CD4-positive, CD25-positive, alpha-beta regulatory T cell (primary cell): ENCODE results near the gene GSTM2. TPM values are rescaled to one million over a fixed set of nuclear protein-coding genes. Genes with fewer than 3 reads are reported as not detected.

Experiments
- ATAC-seq, 2 donors: fragments of 150-1000 bp; cut with Tn5 transposase; one replicate each; pipeline ENCODE4 v1.10.0; 2021; ENCODE audit warnings: low read depth in 2 of 2, moderate number of reproducible peaks in 2 of 2, moderate library complexity in 1 of 2
- DNase-seq, 3 donors: peaks; one replicate each; pipeline versions ENCODE4 v3.0.0 to v3.0.0-alpha.2; 2012 to 2022; ENCODE audit warnings: mixed read lengths in 1 of 3
- H3K27ac ChIP-seq: one replicate; pipeline ENCODE4 v1.7.0; 2013; ENCODE audit warnings: mild to moderate bottlenecking, low read length; ENCODE audit not compliant: insufficient read depth, poor library complexity, severe bottlenecking
- H3K27me3 ChIP-seq: one replicate; pipeline ENCODE4 v1.7.0; 2013; ENCODE audit warnings: low read length; ENCODE audit not compliant: control insufficient read depth, insufficient read depth
- H3K36me3 ChIP-seq: one replicate; pipeline ENCODE4 v1.7.0; 2013; ENCODE audit warnings: mild to moderate bottlenecking, low read length, moderate library complexity; ENCODE audit not compliant: control insufficient read depth, insufficient read depth
- H3K4me1 ChIP-seq: 2 replicates; pipeline ENCODE4 v1.7.0; 2013; ENCODE audit warnings: mild to moderate bottlenecking, low read length; ENCODE audit not compliant: insufficient read depth, control insufficient read depth, poor library complexity, severe bottlenecking
- H3K4me3 ChIP-seq: one replicate; pipeline ENCODE4 v1.7.0; 2013; ENCODE audit warnings: low read depth, mild to moderate bottlenecking, low read length, moderate library complexity
- H3K9me3 ChIP-seq, 2 experiments: 1 replicate in 1 of 2; 2 replicates in 1 of 2; pipeline ENCODE4 v1.7.0; 2013; ENCODE audit warnings: low read length in 2 of 2, mild to moderate bottlenecking in 1 of 2, moderate library complexity in 1 of 2; ENCODE audit not compliant: control insufficient read depth in 2 of 2
- H3K27ac Mint-ChIP-seq, 3 donors: one replicate each; pipeline ENCODE4 v1.8.0; 2020 to 2022; ENCODE audit warnings: mild to moderate bottlenecking in 3 of 3, mixed read lengths in 3 of 3, moderate library complexity in 2 of 3
- H3K27me3 Mint-ChIP-seq: one replicate; pipeline ENCODE4 v1.8.0; 2022; ENCODE audit warnings: mild to moderate bottlenecking, mixed read lengths
- H3K36me3 Mint-ChIP-seq: one replicate; pipeline ENCODE4 v1.8.0; 2020; ENCODE audit warnings: mixed read lengths
- H3K4me1 Mint-ChIP-seq, 4 donors: one replicate each; pipeline ENCODE4 v1.8.0; 2020 to 2022; ENCODE audit warnings: mixed read lengths in 4 of 4, mild to moderate bottlenecking in 1 of 4
- H3K4me3 Mint-ChIP-seq, 4 donors: one replicate each; pipeline ENCODE4 v1.8.0; 2020 to 2022; ENCODE audit warnings: mild to moderate bottlenecking in 4 of 4, mixed read lengths in 4 of 4, moderate library complexity in 3 of 4
- H3K9me3 Mint-ChIP-seq, 7 donors: one replicate each; pipeline ENCODE4 v1.8.0; 2020 to 2022; ENCODE audit warnings: mixed read lengths in 7 of 7, mild to moderate bottlenecking in 3 of 7, moderate library complexity in 2 of 7
- polyA plus RNA-seq, 4 donors: library from polyadenylated mRNA; unstranded; fragments of 300-500 nt; fragmentation: Illumina TruSeq; gene quantifications; one replicate each; pipeline ENCODE4 v1.2.3, GENCODE V29; 2021
- total RNA-seq: library from RNA; stranded (reverse); gene quantifications from one replicate; pipeline ENCODE4 v1.2.3, GENCODE V29; 2022

The GSTM2 gene
- total and polyA plus RNA-seq, 5 donors from 2014 or later = 8.0 to 36.2 (median 11.8) TPM

DNA sequence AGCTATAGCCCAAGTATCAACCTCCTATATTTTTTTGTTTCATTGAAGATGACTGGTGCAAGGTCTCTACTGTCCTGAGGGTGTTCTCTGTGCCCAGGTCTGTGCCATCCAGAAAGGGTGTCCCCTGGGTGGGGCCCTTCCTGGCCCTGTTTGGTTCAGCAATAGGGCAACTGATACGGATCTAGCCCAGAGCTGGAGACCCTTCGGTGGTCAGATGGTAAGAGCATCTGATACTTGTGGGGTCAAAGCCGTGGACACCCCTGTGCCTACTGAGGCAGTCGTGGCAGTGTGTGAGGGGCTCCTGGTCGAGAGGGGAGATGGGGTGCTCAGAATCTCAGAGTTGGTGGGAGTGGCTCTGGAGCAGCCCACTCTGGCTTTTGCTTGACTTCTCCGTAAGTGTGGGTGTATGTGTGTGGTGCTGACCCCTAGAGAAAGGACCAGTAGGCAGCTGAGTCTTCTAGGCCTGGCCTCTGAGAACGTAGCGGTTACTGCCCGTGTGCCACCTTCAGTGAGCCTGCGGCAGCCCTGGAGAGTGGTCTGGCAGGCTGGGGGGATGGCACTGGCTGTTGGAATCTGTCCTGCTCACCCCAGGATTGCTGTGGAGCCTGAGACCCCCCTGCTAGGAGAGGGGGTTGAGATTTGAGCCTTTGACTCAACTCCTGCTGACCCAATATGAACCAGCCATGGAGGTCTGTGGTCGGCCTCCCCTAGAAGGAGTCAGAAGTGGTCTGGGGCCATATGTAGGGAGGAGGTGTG, 45.5 kb upstream of the GSTM2 start:
- Histone ChIP-seq H3K36me3 (peaks cover 6% of the 10 kb centered on the region), H3K27me3 (no peaks in the 10 kb centered on the region), H3K4me3 (peak overlapping the region; percentile 84), H3K27ac (peak overlapping the region; percentile 85), H3K9me3 (no peaks in the 10 kb centered on the region), H3K4me1 (peaks cover 54% of the 10 kb centered on the region)
- peak overlapping the region; percentile 64 to 96 (median 94) for H3K27ac Mint-ChIP-seq
- no peak for ATAC-seq
- peak overlapping the region; percentile 96 to 99 (median 97) for H3K4me3 Mint-ChIP-seq
- no peaks in the 10 kb centered on the region for H3K9me3 Mint-ChIP-seq
- H3K36me3 Mint-ChIP-seq = peaks cover 5% of the 10 kb centered on the region
- DNase-seq = no peak
- peaks cover 4% of the 10 kb centered on the region for H3K27me3 Mint-ChIP-seq
- peaks cover 7 to 67% (median 38%) of the 10 kb centered on the region in 4 donors for H3K4me1 Mint-ChIP-seq

DNA sequence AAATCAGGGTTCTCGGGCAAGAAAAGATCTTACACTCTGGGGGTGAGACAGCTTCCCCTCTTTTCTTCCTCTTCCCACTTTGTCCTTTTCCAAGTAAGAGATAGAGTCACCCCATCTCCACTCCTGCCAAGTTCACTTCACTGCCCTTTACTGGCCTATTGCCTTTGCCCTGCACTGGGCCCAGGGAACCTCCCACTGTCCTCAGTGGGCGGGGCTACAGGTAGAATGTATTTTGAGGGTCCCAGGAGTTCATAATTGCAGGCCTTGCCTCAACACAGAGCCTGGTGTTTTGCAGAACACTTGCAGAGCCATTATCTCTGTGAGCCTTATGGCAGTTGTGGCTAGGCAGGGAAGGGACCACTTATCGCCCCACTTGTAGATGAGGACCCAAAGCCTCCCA, 45.0 kb upstream of the GSTM2 start:
- peaks cover 54% of the 10 kb centered on the region for H3K4me1 ChIP-seq
- no peak for DNase-seq
- no peaks in the 10 kb centered on the region for H3K9me3 ChIP-seq
- Mint-ChIP-seq H3K27ac (peak overlapping the region; percentile 80 to 96 (median 85)), H3K36me3 (peaks cover 10% of the 10 kb centered on the region), H3K4me1 (peaks cover 7 to 62% (median 35%) of the 10 kb centered on the region in 4 donors), H3K9me3 (no peaks in the 10 kb centered on the region), H3K27me3 (peaks cover 4% of the 10 kb centered on the region), H3K4me3 (peak overlapping the region; percentile 18 to 99 (median 97))
- H3K4me3 ChIP-seq = no peak overlapping the region
- peaks cover 12% of the 10 kb centered on the region for H3K36me3 ChIP-seq
- H3K27me3 ChIP-seq = no peaks in the 10 kb centered on the region
- peak overlapping the region; percentile 28 for H3K27ac ChIP-seq
- no peak for ATAC-seq

GRCh38 chr1:109623601-109624161, 44.2 kb upstream of the GSTM2 start:
- peaks cover 4% of the 10 kb centered on the region for H3K27me3 Mint-ChIP-seq
- DNase-seq (no peak), ATAC-seq (no peak)
- peaks cover 7 to 59% (median 32%) of the 10 kb centered on the region in 4 donors for H3K4me1 Mint-ChIP-seq
- peak overlapping the region; percentile 87 to 96 (median 88) for H3K27ac Mint-ChIP-seq
- Histone ChIP-seq H3K36me3 (peaks cover 20% of the 10 kb centered on the region), H3K27ac (peak overlapping the region; percentile 28), H3K9me3 (no peaks in the 10 kb centered on the region), H3K4me3 (no peak overlapping the region), H3K4me1 (peaks cover 54% of the 10 kb centered on the region), H3K27me3 (no peaks in the 10 kb centered on the region)
- peak overlapping the region; percentile 48 to 99 (median 80) for H3K4me3 Mint-ChIP-seq
- H3K36me3 Mint-ChIP-seq = peaks cover 16% of the 10 kb centered on the region
- H3K9me3 Mint-ChIP-seq = no peaks in the 10 kb centered on the region

GRCh38 chr1:109624201-109625010, 43.5 kb upstream of the GSTM2 start:
- Histone ChIP-seq H3K27ac (no peak overlapping the region), H3K27me3 (no peaks in the 10 kb centered on the region), H3K4me1 (peaks cover 48% of the 10 kb centered on the region), H3K4me3 (no peak overlapping the region), H3K9me3 (no peaks in the 10 kb centered on the region), H3K36me3 (peaks cover 26% of the 10 kb centered on the region)
- ATAC-seq (no peak), DNase-seq (peak in 1 of 3 donors; percentile 51)
- H3K27me3 Mint-ChIP-seq = peaks cover 4% of the 10 kb centered on the region
- no peaks in the 10 kb centered on the region for H3K9me3 Mint-ChIP-seq
- H3K4me1 Mint-ChIP-seq = peaks cover 1 to 52% (median 25%) of the 10 kb centered on the region in 4 donors
- peak overlapping the region in 3 of 4 donors; percentile 24 to 58 (median 48) for H3K4me3 Mint-ChIP-seq
- peaks cover 15% of the 10 kb centered on the region for H3K36me3 Mint-ChIP-seq
- H3K27ac Mint-ChIP-seq = peak overlapping the region; percentile 52 to 96 (median 76)

- Mint-ChIP-seq H3K4me3 (peak overlapping the region in 2 of 4 donors; percentile 28 to 47), H3K4me1 (peaks cover 0 to 46% (median 23%) of the 10 kb centered on the region in 4 donors), H3K9me3 (no peaks in the 10 kb centered on the region), H3K27ac (peak overlapping the region in 1 of 3 donors; percentile 86), H3K36me3 (peaks cover 20% of the 10 kb centered on the region), H3K27me3 (no peaks in the 10 kb centered on the region)
- ATAC-seq (no peak), DNase-seq (no peak)
- peaks cover 29% of the 10 kb centered on the region for H3K36me3 ChIP-seq
- H3K27ac ChIP-seq = peak overlapping the region; percentile 5
- H3K27me3 ChIP-seq = no peaks in the 10 kb centered on the region
- H3K4me3 ChIP-seq = no peak overlapping the region
- H3K4me1 ChIP-seq = peaks cover 42% of the 10 kb centered on the region
- H3K9me3 ChIP-seq = no peaks in the 10 kb centered on the region
These were observed 42.7 kb upstream of the GSTM2 start for GRCh38 chr1:109625176-109625575.

- Histone ChIP-seq H3K36me3 (peaks cover 32% of the 10 kb centered on the region), H3K4me1 (peaks cover 37% of the 10 kb centered on the region), H3K9me3 (no peaks in the 10 kb centered on the region), H3K27me3 (no peaks in the 10 kb centered on the region), H3K4me3 (no peak overlapping the region), H3K27ac (no peak overlapping the region)
- Mint-ChIP-seq H3K27me3 (no peaks in the 10 kb centered on the region), H3K4me1 (peaks cover 0 to 45% (median 23%) of the 10 kb centered on the region in 4 donors), H3K36me3 (peaks cover 20% of the 10 kb centered on the region), H3K9me3 (no peaks in the 10 kb centered on the region), H3K27ac (peak overlapping the region in 2 of 3 donors; percentile 50 to 86), H3K4me3 (peak overlapping the region in 3 of 4 donors; percentile 28 to 74 (median 47))
- DNase-seq (no peak), ATAC-seq (no peak)
These were observed 42.0 kb upstream of the GSTM2 start for GRCh38 chr1:109625601-109626560.
